ENCODE measurements around the gene DAPK2.
"Not testable (repeated sequence)": the region's sequence is repeated elsewhere in the genome, so short reads cannot be mapped to it uniquely, and the experiment has no call there.

Gene DAPK2

DNA sequence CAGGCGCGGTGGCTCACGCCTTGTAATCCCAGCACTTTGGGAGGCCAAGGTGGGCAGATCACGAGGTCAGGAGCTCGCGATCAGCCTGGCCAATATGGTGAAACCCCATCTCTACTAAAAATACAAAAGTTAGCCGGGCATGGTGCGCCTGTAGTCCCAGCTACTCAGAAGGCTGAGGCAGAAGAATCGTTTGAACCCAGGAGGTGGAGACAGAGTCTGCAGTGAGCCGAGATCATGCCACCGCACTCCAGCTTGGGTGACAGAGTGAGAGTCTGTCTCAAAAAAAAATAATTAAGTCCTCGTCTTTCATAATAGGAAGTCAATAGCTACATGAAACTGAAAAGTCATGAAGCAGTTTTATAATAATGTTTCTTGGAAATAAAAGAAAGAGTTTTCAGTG lies 7.4 kb upstream of the DAPK2 start:
- not testable (repeated sequence) for DNase-seq (ENCODE audit: low read depth, low spot score)

DNA sequence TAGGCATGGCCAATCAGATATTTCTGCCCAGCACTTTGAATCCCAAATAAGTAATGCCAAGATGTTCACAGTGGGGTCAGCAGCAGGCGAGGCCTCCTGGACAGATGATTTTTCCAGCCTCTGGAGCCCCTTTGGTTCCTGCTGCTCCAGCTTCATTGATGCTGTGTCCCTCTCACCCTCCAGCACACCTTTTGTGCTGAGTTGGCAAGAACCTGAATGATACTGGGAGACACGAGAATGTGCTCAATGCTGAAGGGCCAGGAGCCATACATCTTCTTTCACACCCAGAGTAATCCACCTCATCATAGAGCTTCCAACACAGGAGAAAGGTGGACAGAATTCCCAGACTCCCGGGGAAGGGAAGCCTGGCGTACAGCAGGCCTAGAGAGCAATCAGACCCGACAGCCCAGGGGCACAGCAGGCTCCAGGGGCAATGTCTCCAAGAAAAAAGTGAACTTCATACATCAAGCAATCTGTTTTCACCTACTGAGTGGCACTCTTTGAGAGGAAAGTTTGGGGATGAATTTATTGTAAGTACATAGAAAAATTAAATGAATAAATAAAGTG lies 6.7 kb upstream of the DAPK2 start:
- no peak for DNase-seq (ENCODE audit: low read depth, low spot score)

GRCh38 chr15:64051407-64052259 lies 5.3 kb upstream of the DAPK2 start:
- DNase-seq (ENCODE audit: low read depth, low spot score) = no peak

GRCh38 chr15:64051093-64051402 lies 4.8 kb upstream of the DAPK2 start:
- DNase-seq (ENCODE audit: low read depth, low spot score) = no peak

GRCh38 chr15:64050281-64051092 lies 4.2 kb upstream of the DAPK2 start:
- no peak for DNase-seq (ENCODE audit: low read depth, low spot score)

DNA sequence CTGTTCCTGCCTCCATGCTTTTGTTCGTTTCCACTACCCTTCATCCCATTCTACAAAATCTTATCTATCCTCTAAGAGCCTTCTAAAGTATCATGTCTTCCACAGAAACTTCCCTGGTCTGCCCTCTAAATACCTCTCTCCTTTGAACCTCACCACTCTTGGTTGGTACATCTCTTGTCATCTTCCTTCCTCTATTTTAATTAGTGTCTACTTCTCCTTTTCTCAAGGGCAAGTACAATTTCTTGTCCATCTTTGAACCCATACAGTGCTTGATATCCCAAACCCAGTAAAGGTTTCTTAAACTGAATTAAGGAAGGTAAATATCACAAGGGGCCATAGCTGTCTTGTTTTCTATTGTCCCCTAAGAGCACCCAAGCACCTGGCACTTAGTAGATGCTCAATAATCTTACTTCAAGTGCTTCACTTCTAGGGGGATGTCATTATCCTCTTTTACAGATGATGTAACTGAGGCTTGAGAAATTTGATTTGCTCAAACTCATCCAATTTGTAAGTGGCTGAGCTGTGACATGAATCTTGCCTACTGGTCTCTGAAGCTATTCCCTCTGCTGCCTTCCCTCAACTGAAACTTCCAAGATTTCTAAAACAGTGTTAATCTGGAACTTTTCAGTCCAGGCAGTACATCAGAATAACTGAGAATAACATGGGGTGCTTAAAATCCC lies 2.6 kb upstream of the DAPK2 start:
- no peak for DNase-seq (ENCODE audit: low read depth, low spot score)

GRCh38 chr15:64045774-64046420 lies 388 bp downstream of the DAPK2 start:
- DNase-seq (ENCODE audit: low read depth, low spot score) = no peak

GRCh38 chr15:64045101-64045435 lies 1.2 kb downstream of the DAPK2 start:
- DNase-seq (ENCODE audit: low read depth, low spot score) = no peak

DNA sequence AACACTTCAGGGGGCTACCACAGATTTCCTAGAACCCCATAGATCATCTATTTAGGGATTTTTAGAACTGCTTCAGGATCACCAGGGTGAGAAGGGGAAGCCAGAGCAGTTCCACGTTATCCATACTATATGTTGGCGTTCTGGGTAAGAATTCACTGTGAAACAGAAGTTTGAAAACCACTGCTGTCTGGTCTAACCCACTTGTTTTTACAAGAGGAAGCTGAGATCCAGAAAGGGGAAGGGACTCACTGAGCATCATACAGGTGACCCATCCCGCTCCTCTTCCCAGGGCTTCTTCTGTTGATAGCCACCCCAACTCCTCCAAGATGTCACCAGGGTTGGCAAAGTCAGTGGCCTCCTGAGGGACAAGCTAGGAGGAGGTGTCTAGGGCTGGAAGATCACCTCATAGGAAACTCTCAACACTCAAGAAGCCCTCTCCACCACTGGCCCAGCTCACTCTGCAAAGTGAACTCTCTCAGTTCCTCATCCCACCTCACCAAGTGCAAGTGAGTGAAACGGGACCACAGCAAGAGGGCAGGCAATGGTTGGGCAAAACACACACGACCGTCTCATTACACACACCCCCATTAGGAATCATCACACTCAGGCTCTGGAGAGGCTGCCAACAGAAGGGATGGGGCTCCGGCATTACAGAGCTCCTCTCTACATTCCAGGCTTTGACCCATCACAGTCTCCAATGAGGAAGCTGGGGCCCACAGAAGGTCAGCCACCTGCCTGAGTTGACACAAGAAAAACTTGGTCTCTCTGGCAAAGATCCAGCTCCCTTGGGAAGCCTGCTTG lies 1.8 kb downstream of the DAPK2 start:
- no peak for DNase-seq (ENCODE audit: low read depth, low spot score)

DNA sequence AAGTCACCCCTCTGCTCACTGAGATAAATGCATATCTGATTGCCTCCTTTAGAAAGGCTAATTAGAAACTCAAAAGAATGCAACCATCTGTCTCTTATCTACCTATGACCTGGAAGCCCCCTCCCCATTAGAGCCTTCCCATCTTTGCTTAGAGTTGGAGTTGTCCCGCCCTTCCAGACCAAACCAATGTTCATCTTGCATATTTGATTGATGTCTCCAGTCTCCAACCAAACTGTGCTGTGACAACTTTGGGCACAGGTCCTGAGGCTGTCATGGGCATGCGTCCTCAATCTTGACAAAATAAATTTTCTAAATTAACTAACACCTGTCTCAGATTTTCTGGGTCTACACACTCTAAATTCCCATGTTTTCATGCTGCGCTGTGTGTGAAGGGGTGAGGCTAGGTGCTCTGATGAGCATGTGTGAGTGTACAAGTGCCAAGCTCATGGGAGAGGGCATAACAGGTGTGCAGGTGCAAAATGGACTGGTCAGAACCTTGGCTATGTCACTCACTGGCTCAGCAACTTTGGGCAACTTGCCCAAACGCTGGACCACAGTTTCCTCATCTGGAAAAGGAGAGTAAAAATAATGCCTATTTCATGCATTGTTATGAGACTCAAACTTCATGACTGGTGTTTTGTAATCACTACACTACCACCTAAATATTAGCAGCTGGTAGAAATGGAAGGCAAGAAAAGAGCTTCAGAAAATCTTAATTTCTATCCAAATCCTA lies 7.2 kb downstream of the DAPK2 start:
- no peak for DNase-seq (ENCODE audit: low read depth, low spot score)

DNA sequence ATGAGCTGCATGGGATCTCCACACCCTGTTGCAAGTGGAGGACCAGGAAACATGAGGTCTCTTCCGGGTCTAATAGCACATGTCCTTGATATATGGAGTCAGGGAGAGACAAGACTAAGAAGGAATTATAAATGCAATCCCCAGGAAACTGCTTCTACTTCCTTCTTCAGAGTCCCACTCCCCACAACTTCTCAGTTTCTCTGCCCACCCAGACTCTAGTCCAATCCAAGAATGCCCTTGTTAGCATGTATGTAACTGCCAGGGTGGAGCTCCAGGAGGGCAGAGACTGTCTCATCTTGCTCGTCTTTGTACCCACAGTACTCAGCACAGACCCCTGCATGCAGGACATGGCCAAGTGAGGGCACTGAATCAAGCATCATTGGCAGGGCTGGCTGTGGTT lies 8.3 kb downstream of the DAPK2 start:
- DNase-seq (ENCODE audit: low read depth, low spot score) = no peak

- no peak for DNase-seq (ENCODE audit: low read depth, low spot score)
Observed at GRCh38 chr15:64037116-64037515, 9.2 kb downstream of the DAPK2 start.

- DNase-seq (ENCODE audit: low read depth, low spot score) = no peak
Observed at GRCh38 chr15:64035525-64035924, 10.8 kb downstream of the DAPK2 start.

DNA sequence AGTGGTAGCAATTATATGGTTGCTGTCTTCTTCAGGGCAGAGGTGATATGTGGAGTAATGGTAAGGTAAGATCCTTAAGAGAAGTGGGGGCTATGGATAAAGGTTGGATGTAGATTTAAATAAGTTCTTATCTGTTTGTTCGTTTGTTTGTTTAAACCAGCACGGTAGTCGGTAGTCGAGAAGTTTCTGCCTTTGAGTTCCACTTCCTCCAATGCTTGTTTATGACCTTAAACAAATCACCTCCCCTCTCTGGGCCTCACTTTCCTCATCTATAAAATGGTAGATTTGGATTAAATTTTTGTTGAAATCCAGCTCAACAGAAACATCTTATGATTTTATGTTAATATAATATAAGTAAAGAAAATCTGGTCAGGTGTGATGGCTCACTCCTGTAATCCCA lies 11.8 kb downstream of the DAPK2 start:
- DNase-seq (ENCODE audit: low read depth, low spot score) = no peak

DNA sequence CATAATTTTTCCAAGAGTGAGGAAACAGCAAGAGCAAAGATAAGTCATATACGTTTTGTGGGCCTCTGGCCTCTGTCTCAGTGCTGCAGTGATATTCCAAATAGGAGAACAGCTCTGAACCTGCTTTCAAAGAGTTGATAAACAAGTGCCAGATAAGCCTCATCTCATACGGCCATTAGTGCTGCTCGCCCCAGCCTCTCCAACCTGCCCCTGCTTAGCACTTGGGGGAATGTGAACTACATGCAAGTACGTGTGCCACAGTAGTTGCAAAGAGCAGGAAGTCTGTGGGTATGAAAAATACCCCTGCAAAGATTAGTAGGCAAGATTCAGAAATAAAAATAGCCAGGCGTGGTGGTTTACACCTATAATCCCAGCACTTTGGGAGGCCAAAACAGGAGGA lies 14.0 kb downstream of the DAPK2 start:
- DNase-seq (ENCODE audit: low read depth, low spot score) = no peak

GRCh38 chr15:64030123-64030522 lies 16.2 kb downstream of the DAPK2 start:
- no peak for DNase-seq (ENCODE audit: low read depth, low spot score)

- DNase-seq (ENCODE audit: low read depth, low spot score) = no peak
Observed at GRCh38 chr15:64029633-64030032, 16.7 kb downstream of the DAPK2 start.

DNA sequence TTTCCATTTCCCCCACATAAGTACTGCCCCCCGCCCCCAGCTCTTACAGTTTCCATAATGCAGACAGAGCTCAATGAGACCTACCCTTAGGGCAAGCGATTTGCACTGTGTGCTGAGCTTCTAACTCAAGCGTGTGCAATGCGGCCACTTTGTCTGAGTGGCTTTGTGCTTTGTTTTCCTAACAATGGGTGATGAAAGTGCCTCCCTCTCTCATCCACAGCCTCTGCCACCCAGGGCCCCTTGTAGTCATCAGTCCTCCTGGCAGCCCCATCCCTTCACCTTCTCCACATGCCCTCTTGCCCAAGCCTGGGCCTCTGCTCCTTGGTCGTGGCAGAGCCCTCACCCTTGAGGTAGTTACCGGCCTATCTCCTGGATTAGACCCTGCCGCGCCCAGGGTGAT lies 17.2 kb downstream of the DAPK2 start:
- DNase-seq (ENCODE audit: low read depth, low spot score) = no peak

GRCh38 chr15:64026591-64026990 lies 19.7 kb downstream of the DAPK2 start:
- no peak for DNase-seq (ENCODE audit: low read depth, low spot score)

Data from activated CD4-positive, CD25-positive, alpha-beta regulatory T cell treated with anti-CD3 and anti-CD28 coated beads, Interleukin-2, amount 50 U/mL, for 16 hours (primary cell).